ENCODE measurements around the gene CDHR1.

CDHR1 gene

GRCh38 chr10:84213076-84213475 lies 18.7 kb downstream of the CDHR1 start:
- Histone ChIP-seq H3K4me3 (no peak overlapping the region), H3K27ac (no peak overlapping the region), H3K9me3 (ENCODE audit: low read depth, low read length) (no peaks in the 10 kb centered on the region), H3K36me3 (ENCODE audit: insufficient read depth, low read length) (no peaks in the 10 kb centered on the region), H3K9ac (ENCODE audit: insufficient read length) (no peak overlapping the region)
- no peak for DNase-seq (ENCODE audit: low read depth, low spot score)
- TF ChIP-seq POLR2AphosphoS5 (IDR thresholded peaks at IDR 0.05; ENCODE audit: borderline replicate concordance, low read depth, low read length) = no peak
- no peak for TF ChIP-seq FOXP2 (optimal IDR thresholded peaks at IDR 0.05; ENCODE audit: control extremely low read depth, extremely low read length, insufficient read depth)
- TF ChIP-seq EZH2 (IDR thresholded peaks at IDR 0.05) = no peak

DNA sequence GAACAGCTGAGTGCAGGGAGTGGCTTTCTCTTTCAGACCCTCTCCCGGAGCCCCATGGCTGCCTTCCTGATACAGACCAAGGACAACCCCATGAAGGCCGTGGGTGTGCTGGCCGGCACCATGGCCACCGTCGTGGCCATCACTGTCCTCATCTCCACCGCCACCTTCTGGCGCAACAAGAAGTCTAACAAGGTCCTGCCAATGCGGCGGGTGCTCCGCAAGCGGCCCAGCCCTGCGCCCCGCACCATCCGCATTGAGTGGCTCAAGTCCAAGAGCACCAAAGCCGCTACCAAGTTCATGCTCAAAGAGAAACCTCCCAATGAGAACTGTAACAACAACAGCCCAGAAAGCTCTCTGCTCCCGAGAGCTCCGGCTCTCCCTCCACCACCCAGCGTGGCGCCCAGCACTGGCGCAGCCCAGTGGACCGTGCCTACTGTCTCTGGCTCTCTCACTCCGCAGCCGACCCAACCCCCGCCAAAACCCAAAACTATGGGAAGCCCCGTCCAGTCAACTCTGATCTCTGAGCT lies 19.8 kb downstream of the CDHR1 start:
- TF ChIP-seq EZH2 (IDR thresholded peaks at IDR 0.05) (no peak), FOXP2 (optimal IDR thresholded peaks at IDR 0.05; ENCODE audit: control extremely low read depth, extremely low read length, insufficient read depth) (no peak), POLR2AphosphoS5 (IDR thresholded peaks at IDR 0.05; ENCODE audit: borderline replicate concordance, low read depth, low read length) (no peak)
- no peak overlapping the region for H3K27ac ChIP-seq
- no peak for DNase-seq (ENCODE audit: low read depth, low spot score)
- H3K9ac ChIP-seq (ENCODE audit: insufficient read length) = no peak overlapping the region
- no peak overlapping the region for H3K4me3 ChIP-seq
- no peaks in the 10 kb centered on the region for H3K9me3 ChIP-seq (ENCODE audit: low read depth, low read length)
- no peaks in the 10 kb centered on the region for H3K36me3 ChIP-seq (ENCODE audit: insufficient read depth, low read length)

- no peak overlapping the region for H3K9ac ChIP-seq (ENCODE audit: insufficient read length)
- no peak overlapping the region for H3K4me3 ChIP-seq
- no peak for DNase-seq (ENCODE audit: low read depth, low spot score)
- no peaks in the 10 kb centered on the region for H3K36me3 ChIP-seq (ENCODE audit: insufficient read depth, low read length)
- no peak overlapping the region for H3K27ac ChIP-seq
- no peak for TF ChIP-seq POLR2AphosphoS5 (IDR thresholded peaks at IDR 0.05; ENCODE audit: borderline replicate concordance, low read depth, low read length)
- TF ChIP-seq EZH2 (IDR thresholded peaks at IDR 0.05) = no peak
- TF ChIP-seq FOXP2 (optimal IDR thresholded peaks at IDR 0.05; ENCODE audit: control extremely low read depth, extremely low read length, insufficient read depth) = no peak
- H3K9me3 ChIP-seq (ENCODE audit: low read depth, low read length) = no peaks in the 10 kb centered on the region
Observed at GRCh38 chr10:84214612-84215235, 20.4 kb downstream of the CDHR1 start.

DNA sequence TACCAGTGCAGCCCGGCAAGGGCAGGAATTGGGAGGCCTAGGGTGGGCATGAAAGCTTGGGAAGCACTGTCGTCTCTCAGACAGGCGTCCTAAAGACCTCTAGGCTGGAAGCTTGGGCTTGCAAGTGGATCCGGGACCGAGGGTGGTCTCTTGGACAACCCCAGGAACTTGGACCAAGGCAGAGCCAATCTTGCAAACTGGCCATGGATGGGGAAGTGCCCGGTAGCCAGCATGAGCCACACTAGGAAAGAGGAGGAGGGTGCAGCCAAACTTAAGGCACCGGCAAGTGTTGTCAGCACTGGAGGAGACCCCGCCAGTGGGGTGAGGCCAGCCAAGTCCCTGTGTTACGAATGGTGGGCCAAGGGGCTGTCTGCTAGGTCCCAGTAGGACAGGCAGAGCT lies 22.5 kb downstream of the CDHR1 start:
- Histone ChIP-seq H3K9me3 (ENCODE audit: low read depth, low read length) (no peaks in the 10 kb centered on the region), H3K27ac (no peak overlapping the region), H3K36me3 (ENCODE audit: insufficient read depth, low read length) (no peaks in the 10 kb centered on the region), H3K9ac (ENCODE audit: insufficient read length) (no peak overlapping the region), H3K4me3 (no peak overlapping the region)
- DNase-seq (ENCODE audit: low read depth, low spot score) = no peak
- TF ChIP-seq FOXP2 (optimal IDR thresholded peaks at IDR 0.05; ENCODE audit: control extremely low read depth, extremely low read length, insufficient read depth) = no peak
- TF ChIP-seq EZH2 (IDR thresholded peaks at IDR 0.05) = no peak
- no peak for TF ChIP-seq POLR2AphosphoS5 (IDR thresholded peaks at IDR 0.05; ENCODE audit: borderline replicate concordance, low read depth, low read length)

GRCh38 chr10:84217746-84218145 lies 23.4 kb downstream of the CDHR1 start:
- no peak overlapping the region for H3K4me3 ChIP-seq
- H3K27ac ChIP-seq = no peak overlapping the region
- H3K9me3 ChIP-seq (ENCODE audit: low read depth, low read length) = no peaks in the 10 kb centered on the region
- H3K36me3 ChIP-seq (ENCODE audit: insufficient read depth, low read length) = no peaks in the 10 kb centered on the region
- no peak for TF ChIP-seq FOXP2 (optimal IDR thresholded peaks at IDR 0.05; ENCODE audit: control extremely low read depth, extremely low read length, insufficient read depth)
- TF ChIP-seq POLR2AphosphoS5 (IDR thresholded peaks at IDR 0.05; ENCODE audit: borderline replicate concordance, low read depth, low read length) = no peak
- no peak for TF ChIP-seq EZH2 (IDR thresholded peaks at IDR 0.05)
- H3K9ac ChIP-seq (ENCODE audit: insufficient read length) = no peak overlapping the region
- no peak for DNase-seq (ENCODE audit: low read depth, low spot score)

GRCh38 chr10:84221916-84222315 lies 27.6 kb downstream of the CDHR1 start:
- H3K9ac ChIP-seq (ENCODE audit: insufficient read length) = no peak overlapping the region
- no peak overlapping the region for H3K4me3 ChIP-seq
- TF ChIP-seq POLR2AphosphoS5 (IDR thresholded peaks at IDR 0.05; ENCODE audit: borderline replicate concordance, low read depth, low read length) = no peak
- no peak for TF ChIP-seq FOXP2 (optimal IDR thresholded peaks at IDR 0.05; ENCODE audit: control extremely low read depth, extremely low read length, insufficient read depth)
- TF ChIP-seq EZH2 (IDR thresholded peaks at IDR 0.05) = no peak
- H3K36me3 ChIP-seq (ENCODE audit: insufficient read depth, low read length) = no peaks in the 10 kb centered on the region
- H3K27ac ChIP-seq = no peak overlapping the region
- no peaks in the 10 kb centered on the region for H3K9me3 ChIP-seq (ENCODE audit: low read depth, low read length)
- DNase-seq (ENCODE audit: low read depth, low spot score) = no peak

DNA sequence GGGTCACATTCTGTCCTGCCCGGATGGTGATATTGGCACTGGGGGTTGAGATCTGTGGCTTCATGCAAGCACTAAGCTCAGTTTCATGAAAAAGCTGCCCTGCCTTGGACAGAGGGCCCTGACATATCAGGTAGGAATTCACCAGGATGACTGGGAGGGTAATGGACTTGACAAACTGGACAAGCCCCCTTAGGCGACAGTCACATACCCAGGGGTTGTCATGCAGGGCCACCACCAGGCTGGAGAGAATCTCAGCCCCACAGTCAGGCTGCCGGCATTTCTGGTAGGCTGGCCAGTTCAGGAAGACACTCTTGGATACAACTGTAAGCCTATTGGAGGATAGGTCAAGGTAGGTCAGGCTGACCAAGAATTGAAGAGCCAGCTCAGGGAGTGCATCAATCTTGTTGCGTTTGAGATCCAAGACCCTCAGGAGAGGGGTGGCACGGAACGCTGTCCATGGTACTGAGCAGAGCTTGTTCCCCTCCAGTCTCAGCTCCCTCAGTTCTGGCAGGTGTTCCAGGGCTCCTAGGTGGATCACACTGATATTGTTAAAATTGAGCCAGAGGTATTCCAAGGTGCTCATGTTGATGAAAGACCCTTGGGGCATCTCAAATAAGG lies 30.2 kb downstream of the CDHR1 start:
- TF ChIP-seq EZH2 (IDR thresholded peaks at IDR 0.05) (no peak), FOXP2 (optimal IDR thresholded peaks at IDR 0.05; ENCODE audit: control extremely low read depth, extremely low read length, insufficient read depth) (no peak), POLR2AphosphoS5 (IDR thresholded peaks at IDR 0.05; ENCODE audit: borderline replicate concordance, low read depth, low read length) (no peak)
- Histone ChIP-seq H3K4me3 (no peak overlapping the region), H3K27ac (no peak overlapping the region), H3K9me3 (ENCODE audit: low read depth, low read length) (no peaks in the 10 kb centered on the region), H3K36me3 (ENCODE audit: insufficient read depth, low read length) (no peaks in the 10 kb centered on the region), H3K9ac (ENCODE audit: insufficient read length) (no peak overlapping the region)
- DNase-seq (ENCODE audit: low read depth, low spot score) = no peak

DNA sequence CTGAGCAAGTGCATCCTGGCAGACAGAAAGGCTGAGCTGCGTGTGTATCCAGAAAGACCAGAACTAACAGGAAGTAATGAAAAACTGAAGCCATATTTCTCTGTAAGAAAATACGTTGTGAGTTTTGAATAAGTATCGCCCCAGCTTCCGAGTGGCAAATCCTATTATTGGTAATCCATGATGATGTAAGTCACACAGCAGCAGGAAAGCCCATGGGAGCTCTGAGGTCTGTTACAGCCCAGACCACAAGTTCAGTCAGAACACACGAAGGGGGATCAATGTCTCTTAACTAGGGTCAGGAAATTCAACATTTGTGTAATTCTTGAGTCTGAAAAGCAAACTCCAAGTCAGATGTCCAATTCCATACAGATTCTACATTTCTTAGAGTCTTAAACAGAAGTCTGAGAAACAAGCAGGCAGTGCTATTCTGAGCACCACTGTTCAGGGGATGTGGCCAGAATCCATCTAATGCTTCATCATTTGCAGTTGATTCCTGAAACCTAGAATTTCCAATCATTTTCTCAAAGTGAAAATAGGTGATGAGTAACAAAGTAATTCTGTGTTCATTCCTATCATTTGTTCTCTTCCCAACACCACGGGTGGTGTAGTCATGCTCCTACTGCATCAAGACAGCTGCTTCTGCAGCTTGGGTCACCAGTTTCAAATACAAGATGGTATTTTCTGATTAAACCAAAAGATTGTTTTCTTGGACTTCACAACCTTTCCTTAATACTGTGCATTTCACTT lies 31.3 kb downstream of the CDHR1 start, which contains the start of gene LRIT2:
Gene LRIT2 (minus strand): TSS at position 118 of the 747 bp plus-strand sequence. CDS start 24 bp downstream, at position 94.
- no peak for DNase-seq (ENCODE audit: low read depth, low spot score)
- Histone ChIP-seq H3K36me3 (ENCODE audit: insufficient read depth, low read length) (no peaks in the 10 kb centered on the region), H3K9me3 (ENCODE audit: low read depth, low read length) (no peaks in the 10 kb centered on the region), H3K4me3 (no peak within 1 kb of the TSS), H3K27ac (no peak within 1 kb of the TSS), H3K9ac (ENCODE audit: insufficient read length) (no peak within 1 kb of the TSS)
- TF ChIP-seq POLR2AphosphoS5 (IDR thresholded peaks at IDR 0.05; ENCODE audit: borderline replicate concordance, low read depth, low read length) = no peak
- TF ChIP-seq EZH2 (IDR thresholded peaks at IDR 0.05) = no peak
- TF ChIP-seq FOXP2 (optimal IDR thresholded peaks at IDR 0.05; ENCODE audit: control extremely low read depth, extremely low read length, insufficient read depth) = no peak

All from SK-N-MC (cell line).